HG02938 (cell line): Measurements from ENCODE around the gene TPRG1L.
A peak's percentile ranks its signal among the peaks of the same experiment; 100 is the strongest.
"Not testable (repeated sequence)": the region's sequence is repeated elsewhere in the genome, so short reads cannot be mapped to it uniquely, and the experiment has no call there.

Experiments used
- ATAC-seq: cut with Tn5 transposase; IDR thresholded peaks from one replicate; pipeline ENCODE4 v1.9.1; 2021; ENCODE audit warnings: mild to moderate bottlenecking, moderate library complexity; ENCODE audit not compliant: unreplicated experiment

Gene TPRG1L

DNA sequence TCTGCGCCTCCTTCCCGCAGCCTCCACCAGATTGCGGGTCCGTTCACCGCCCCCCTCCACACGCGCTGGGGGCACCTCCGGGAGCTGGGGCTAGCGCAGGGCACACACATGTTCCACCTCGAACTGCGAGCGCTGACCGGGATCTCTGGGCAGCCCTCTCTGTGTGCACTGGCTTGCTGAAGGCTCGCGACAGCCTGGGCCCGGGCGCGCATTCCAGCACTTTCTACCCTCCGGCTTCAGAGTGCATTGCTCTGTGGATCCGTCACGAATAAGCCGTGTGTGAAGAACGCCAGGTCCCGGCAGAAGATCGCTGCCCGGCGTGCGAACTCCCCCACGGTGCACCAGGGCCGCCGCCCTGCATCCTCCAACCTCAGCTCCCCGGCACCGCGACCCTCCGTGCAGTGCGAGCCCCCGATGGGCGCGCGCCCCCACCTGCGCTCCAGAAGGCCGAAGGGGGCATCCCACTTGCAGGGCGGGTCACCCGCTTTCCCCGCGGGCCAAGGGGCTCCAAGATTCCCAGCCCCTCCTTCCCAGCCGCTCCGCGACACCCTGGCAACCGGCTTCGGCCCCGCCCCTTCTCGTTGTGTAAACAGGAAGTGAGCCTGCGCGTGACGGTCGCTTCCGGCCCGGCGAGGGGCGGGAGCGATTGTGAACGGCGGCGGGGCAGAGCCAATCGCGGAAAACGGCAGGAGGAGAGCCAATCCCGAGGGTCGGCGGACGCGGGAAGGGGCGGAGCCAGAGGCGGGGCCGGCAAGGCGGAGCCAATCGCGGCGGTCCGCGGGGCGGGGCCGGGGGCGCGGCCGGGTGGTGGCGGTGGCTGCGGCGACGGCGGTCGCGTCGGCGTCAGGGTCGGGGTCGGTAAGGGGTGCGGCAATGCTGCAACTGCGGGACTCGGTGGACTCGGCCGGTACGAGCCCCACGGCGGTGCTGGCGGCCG is at the start of gene TPRG1L:
Gene TPRG1L, plus strand, starts transcription at position 816 of the 937 bp plus-strand sequence. Its CDS starts 58 bp downstream, at position 874.
- peak; percentile 91 for ATAC-seq

DNA sequence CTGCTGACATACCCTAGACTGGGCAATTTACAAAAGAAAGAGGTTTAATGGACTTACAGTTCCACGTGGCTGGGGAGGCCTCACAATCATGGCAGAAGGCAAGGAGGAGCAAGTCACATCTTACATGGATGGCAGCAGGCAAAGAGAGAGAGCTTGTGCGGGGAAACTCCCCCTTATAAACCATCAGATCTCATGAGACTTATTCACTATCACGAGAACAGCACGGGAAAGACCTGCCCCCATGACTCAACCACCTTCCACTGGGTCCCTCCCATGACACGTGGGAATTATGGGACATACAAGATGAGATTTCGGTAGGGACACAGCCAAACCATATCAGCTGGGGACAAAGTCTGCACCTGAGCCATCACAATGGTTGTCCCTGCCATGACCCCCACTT is 49.3 kb upstream of the TPRG1L start:
- not testable (repeated sequence) for ATAC-seq

DNA sequence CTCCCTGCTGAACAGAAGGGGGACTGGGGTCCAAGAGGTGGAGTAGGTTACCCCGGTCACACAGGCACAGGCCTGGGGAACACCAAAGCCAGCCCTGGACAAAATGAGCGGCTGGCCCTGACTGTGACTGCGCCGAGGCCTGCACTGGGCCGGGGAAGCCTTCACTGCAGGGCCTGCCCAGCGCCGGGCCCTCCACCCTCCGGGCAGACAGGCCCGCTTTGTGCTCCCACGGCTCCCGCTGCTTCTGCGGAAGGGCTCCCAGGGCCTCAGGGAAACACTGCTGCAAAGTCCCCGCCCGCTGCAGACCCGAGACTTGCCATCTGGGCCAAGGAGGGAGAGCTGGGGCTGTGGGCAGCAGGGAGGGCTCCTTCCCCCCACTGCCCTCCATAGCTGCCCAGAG is 48.8 kb upstream of the TPRG1L start:
- no peak for ATAC-seq

DNA sequence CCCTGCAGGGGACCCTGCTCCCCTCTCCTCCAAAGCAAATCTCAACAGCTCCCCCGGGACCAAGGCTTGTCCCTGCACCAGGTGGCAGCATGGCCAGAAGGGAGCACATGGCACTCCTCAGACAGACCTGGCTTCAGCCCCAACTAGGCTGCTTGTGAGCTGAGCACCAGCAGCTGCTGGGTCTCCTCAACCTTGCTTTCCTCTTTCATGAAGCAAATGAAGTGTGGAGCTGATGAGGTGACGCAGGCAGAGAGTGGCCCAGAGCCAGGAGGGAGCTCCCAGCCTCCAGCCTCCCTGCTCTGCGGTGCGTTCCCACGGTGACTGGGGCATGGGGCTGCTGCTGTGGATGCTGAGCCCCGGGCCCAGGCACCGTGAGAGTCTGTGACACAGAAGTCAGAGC is 47.5 kb upstream of the TPRG1L start:
- no peak for ATAC-seq

DNA sequence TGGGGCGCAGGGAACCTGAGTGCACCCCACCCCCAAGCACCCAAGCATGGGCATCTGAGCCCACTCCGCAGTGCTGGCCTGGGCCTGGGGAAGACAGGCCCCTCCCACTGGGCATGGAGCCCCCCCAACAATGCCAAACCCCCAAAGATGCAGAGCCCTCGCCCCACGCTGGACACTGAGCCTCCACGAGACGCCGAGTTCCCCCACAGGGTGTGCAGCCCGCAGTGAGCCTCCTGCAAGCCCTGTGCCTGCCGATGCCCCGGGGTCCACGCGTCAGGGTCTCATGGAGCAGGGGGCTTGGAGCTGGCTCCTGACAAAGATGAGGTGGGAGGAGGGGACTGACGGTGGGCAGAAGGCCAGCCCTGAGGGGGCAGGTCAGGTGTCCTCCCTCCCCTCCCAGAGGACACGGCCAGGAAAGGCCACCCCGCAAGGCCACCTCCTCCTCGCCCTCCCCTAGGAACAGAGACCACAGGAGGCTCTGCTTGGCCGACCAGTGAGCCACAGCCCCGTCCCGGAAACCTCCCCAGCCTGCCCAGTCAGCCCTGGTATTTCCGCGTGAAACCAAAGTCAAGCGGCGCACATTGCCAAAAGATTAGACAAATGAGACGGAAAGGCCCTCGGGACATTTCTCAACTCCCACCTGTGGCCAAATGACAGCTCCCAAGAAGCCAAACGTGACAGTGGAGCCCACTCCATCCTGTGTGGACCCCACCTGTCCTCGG is 46.9 kb upstream of the TPRG1L start:
- no peak for ATAC-seq

DNA sequence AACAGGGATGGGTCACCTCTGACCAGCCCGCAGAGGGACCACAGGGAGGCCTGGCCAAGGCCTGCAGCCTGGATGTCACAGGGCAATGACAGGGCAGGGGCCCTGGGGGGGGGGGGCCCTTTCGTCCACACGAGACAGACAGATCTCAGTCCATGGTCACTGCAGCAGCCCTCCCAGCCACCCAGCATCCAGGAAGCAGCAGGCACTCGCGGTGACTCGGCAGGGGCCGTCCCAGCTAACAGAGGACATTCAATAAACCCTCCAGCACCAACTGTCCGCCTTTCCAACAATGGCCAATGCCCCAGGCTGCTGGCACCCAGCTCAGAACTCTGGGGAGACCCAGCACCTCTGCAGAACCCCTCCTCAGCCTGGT is 46.4 kb upstream of the TPRG1L start:
- no peak for ATAC-seq

DNA sequence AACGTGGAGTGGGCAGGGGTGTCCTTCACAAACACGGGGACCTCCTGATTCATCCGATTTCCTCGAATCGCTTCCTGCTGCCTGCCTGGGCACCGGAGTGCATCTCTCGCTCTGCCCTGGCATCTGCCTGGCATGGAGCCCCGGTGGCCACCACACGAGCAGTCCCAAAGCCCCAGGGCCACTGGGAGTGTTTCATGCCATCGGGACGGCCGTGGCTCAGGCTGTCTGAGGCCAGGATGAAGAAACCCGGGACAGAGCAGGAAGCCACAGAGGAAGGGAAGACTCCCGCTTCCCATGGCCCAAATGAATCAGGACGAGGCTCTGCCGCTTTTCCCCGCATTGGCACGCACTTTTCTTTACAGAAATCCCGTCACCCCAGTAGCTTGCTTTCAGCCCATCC is 45.9 kb upstream of the TPRG1L start:
- no peak for ATAC-seq

DNA sequence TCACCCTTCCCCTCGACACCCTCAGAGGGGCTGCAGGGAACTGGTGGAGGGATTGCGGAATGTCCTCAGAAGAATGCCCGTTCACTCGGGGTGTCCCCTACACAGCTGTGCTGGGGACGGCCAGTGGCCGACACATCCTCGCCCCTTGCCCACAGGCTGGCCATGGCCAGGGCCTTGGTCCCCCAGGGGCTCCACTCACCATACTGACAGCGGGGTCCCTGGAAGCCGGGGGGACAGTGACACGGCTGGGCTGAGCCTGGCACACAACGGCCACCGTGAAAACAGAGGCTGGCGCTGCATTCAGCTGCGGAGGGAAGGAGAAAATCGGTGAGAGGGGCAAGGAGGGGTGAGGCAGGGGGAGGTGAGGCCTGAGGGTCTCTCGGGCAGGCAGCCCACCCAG is 45.2 kb upstream of the TPRG1L start:
- no peak for ATAC-seq

DNA sequence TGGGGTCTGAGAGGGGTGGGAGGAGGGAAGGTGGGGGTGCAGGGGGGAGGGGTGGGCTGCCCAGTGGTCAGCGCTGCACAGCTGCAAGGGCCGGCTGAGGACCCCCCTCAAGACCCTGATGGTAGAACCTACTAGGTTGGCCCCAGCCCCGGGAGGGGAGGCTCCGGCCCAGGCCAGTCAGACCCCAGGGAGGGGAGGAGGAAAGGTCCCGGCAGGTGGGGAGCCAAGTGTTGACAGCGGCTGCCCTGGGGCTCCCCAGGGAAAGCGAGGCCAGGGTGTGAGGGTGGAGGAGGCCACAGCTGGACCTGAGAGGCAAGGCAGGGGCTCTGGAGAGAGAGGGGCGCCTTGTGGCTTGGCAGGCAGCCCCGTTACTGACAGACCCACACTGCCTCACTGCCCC is 44.6 kb upstream of the TPRG1L start:
- no peak for ATAC-seq

DNA sequence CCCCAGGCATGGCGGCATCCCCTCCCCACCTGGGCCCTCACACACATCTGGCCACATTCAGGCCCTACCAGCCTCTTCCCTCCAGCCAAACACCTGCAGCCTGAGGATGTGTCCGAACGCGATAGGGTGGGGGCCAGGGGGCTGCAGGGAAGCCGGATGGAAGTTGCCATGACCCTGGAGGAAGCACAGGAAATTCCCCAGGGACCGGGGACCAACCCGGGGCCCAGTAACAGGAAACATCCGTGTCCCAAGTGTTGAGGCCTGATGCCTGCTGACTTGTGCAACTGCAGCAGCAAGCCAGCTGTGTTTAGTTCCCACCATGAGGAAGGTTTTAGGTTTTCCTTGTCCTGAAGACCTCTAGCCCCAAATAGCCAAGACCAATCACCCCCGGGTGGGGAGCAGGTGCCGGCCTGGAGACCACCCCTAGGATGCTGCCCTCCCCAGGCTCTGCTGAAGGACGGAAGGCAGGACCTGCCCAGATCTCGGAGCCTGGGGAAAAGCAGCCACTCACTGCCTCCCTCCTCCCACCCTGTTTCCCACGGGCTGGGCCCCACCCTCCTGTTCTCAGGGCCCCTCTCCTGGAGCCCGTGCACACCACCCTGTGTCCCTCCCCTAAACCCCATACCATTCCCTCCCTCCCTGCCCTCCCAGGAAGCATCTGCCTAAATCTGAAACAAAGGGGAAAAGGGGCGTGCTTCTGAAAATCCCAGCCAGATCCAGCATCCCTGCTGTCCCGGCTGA is 43.3 kb upstream of the TPRG1L start:
- ATAC-seq, result no peak

DNA sequence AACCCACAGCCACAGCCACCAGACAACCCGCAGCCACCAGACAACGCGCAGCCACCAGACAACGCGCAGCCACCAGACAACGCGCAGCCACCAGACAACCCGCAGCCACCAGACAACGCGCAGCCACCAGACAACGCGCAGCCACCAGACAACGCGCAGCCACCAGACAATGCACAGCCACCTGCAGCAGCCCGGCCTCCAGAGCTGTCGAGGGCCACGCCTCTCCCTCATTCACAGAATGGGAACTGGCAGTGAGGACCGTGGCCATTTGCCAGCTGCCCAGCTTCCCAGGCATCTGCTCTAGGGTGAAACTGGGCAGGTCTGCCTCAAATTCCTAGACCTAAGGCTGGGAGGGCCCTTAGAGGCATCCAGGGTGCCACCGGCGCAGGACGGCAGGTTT is 41.1 kb upstream of the TPRG1L start:
- ATAC-seq, result not testable (repeated sequence)

DNA sequence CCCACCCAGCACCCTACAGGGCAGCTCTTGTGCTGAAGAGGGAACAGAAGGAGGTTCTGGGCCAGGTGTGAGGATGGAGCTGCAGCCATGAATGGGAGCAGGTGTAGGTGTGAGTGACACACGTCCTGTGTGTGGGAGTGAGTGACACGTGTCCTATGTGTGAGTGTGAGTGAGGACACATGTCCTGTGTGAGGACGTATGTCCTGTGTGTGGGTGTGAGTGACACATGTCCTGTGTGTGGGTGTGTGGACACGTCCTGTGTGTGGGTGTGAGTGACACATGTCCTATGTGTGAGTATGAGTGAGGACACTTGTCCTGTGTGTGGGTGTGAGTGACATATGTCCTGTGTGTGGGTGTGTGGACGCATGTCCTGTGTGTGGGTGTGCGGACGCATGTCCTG is 39.9 kb upstream of the TPRG1L start:
- no peak for ATAC-seq

DNA sequence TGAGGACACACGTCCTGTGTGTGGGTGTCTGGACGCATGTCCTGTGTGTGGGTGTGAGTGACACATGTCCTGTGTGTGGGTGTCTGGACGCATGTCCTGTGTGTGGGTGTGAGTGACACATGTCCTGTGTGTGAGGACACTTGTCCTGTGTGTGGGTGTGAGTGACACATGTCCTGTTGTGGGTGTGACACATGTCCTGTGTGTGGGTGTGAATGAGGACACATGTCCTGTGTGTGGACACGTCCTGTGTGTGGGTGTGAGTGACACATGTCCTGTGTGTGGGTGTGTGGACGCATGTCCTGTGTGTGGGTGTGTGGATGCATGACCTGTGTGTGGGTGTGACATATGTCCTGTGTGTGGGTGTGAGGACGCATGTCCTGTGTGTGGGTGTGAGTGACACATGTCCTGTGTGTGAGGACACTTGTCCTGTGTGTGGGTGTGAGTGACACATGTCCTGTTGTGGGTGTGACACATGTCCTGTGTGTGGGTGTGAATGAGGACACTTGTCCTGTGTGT is 39.4 kb upstream of the TPRG1L start:
- not testable (repeated sequence) for ATAC-seq

DNA sequence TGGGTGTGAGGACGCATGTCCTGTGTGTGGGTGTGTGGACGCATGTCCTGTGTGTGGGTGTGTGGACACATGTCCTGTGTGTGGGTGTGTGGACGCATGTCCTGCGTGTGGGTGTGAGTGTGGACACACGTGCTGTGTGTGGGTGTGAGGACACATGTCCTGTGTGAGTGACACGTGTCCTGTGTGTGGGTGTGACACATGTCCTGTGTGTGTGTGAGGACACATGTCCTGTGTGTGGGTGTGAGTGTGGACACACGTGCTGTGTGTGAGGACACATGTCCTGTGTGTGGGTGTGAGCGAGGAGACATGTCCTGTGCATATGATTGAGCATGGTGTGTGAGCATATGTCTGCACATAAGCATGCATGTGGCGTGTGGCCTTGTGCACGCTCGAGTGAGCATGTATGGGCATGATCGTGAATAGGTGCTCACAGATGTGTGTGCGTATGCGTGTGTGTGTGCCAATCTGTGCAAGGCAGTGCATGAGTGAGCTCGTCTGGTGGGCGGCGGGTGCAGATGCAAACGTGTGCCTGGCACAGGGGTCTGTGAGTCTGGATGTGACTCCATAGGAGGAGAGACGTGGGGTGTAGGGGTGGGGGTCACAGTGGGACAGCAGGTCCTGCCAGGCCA is 38.8 kb upstream of the TPRG1L start:
- no peak for ATAC-seq

DNA sequence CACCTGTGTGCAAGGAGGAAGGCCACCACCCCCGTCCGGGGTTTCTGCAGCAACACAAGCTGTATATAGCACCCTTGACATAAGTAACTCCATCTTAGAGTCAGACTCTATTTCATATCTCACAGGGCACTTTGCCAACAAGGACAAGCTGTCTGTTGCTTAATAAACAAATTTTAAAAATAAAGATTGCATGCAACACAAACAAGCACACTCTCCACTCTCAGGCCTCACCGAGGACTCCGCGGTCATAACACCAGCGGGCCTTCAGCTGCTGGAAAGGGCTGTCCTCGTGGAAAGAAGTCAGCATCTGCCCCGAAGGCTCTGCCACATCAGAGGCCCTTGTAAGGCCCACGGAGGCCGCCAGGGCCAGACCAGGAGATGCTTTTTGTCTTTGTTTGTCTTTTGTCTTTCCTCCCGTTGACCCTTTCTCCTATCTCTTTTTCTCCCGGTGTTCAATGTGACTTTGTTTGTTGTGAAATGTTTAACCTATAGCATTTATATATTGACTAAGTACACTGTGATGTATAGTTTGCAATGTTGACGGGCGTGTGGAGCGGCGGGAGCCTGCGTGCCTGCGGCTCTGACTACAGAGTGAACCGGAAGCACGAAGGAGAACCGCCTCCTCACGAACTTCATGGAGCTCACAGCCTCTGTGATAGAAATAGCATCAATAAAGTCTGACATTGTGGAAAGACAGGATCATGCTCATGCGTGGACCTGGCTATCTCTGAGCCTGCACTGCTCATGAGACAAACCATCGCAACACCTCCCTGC is 37.6 kb upstream of the TPRG1L start:
- ATAC-seq, result no peak

DNA sequence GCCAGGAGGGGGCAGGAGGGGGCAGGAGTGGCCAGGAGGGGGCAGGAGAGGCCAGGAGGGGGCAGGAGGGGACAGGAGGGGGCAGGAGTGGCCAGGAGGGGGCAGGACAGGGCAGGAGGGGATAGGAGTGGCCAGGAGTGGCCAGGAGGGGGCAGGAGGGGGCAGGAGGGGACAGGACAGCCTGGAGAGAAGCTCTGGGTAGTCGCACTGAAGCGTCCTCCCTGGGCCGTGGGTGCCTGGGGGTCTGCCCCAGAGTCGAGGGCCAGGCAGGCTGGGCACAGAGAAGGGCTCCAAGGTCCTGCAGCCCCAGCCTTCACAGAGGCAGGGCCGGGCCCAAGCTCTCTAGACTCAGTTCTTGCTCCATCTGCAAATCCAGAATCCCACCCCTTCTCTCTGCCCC is 36.4 kb upstream of the TPRG1L start:
- no peak for ATAC-seq

DNA sequence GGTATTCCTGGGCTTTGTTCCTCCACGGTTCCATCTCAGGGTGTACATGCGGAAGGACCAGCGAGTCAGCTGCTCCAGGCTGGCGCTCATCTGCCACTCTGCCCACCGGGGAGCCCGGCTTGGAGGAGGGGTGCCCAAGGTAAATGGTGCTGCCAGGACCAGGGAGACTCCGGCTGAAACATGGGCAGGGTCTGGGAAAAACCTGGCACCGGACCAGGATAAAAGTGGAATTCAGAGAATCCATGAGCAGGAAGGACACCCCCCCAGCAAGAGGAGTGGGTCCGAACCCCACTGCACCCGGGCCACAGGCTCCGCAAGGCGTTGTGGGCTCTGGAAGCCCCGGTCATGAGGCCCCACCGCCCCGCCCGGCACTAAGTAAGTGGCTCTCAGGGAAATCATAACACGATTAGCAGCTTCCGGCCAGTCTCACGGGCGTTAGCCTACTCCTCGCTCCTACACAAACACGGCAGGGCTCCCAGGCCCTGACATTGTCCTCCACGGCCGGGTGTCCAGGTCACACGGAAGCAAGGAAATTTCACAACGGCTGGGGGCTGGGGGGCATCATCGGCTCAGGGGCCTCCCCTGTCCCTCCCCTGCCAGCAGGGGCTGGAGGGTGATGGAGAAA is 34.6 kb upstream of the TPRG1L start:
- ATAC-seq, result no peak

DNA sequence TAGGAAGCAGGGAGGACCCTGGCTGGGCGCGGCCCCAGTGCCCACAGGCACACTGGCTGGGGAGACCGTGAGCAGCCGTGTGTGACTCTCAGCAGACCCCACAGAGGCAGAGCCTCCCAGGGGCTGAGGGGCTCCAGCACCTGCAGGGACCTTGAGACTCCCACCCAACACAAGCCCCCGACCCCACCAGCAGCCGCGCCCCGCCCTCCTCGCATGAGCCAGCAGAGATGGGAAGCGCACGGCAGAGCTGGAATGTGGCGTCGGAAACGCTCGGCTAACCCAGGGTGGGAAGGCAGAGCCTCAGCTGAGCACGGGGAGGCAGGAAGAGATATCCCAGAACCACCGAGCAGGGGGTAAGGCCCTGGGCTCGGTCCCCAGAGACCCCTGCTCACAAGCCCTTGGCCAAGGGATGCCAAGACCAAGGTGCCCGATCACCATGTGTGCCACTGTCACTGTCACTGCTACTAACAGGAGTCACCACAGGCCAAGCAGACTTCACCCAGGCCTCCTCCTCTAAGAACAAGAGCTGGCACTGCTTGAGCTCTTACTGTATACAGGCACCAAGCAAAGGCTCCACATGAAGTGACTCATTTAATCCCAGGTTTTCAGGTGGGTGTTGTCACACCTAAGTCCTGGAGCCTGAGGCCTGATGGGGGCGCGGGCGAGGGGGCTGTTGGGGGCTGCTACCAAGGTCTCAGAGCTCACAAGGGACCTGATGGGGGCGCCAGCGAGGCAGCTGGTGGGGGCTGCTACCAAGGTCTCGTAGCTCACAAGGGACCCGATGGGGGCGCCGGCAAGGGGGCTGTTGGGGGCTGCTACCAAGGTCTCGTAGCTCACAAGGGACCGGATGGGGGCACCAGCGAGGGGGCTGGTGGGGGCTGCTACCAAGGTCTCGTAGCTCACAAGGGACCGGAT is 33.6 kb upstream of the TPRG1L start:
- no peak for ATAC-seq

DNA sequence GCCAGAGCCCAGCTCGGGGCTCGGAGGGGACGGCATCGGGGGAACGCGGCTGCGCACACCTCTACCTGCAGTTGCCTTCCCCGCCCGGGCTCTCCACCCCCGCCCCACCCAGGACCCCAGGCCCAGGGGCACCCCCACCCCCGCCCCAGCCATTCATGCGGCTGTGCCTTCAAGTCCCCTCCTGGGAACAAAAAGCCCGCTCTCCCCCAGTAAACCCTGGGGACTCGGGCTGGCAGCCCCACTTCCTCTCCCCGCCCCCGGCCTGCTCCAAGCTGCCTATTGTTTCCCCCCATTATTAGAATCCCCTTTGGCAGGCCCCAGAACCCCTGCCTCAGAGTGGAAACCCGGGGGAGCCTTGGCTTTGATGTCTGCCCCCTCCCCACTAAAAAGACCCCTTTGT is 31.5 kb upstream of the TPRG1L start:
- ATAC-seq, result no peak
